Activated CD4-positive, alpha-beta T cell treated with anti-CD3 and anti-CD28 coated beads for 24 hours (primary cell): ENCODE results near the gene SETD7.
"Not testable (repeated sequence)": the region's sequence is repeated elsewhere in the genome, so short reads cannot be mapped to it uniquely, and the experiment has no call there.

Source experiments
- DNase-seq, 2 donors: peaks; one replicate each; pipeline ENCODE4 v3.0.0-alpha.2; 2020; ENCODE audit warnings: low read depth in 2 of 2

Gene SETD7

DNA sequence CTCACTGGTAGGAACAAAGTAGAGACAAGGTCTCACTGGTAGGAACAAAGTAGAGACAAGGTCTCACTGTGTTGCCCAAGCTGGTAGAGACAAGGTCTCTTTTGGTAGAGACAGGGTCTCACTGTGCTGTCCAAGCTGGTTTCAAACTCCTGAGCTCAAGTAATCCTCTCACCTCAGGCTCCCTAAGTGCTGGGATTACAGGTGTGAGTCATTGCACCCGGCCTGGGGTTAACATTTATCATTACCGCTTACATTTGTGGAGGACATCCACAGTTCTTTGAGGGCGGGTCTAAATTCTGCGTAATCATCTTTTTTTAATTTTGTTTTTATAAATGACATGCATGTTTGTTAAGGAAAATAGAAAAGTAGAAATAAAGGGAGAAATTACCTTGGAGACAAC lies 90.1 kb downstream of the SETD7 start:
- no peak for DNase-seq

DNA sequence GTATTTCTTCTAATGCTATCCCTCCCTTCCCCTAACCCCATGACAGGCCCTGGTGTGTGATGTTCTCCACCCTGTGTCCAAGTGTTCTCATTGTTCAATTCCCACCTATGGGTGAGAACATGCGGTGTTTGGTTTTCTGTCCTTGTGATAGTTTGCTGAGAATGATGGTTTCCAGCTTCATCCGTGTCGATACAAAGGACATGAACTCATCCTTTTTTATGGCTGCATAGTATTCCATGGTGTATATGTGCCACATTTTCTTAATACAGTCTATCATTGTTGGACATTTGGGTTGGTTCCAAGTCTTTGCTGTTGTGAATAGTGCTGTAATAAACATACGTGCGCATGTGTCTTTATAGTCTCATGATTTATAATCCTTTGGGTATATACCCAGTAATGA lies 91.5 kb downstream of the SETD7 start:
- DNase-seq, result not testable (repeated sequence)

DNA sequence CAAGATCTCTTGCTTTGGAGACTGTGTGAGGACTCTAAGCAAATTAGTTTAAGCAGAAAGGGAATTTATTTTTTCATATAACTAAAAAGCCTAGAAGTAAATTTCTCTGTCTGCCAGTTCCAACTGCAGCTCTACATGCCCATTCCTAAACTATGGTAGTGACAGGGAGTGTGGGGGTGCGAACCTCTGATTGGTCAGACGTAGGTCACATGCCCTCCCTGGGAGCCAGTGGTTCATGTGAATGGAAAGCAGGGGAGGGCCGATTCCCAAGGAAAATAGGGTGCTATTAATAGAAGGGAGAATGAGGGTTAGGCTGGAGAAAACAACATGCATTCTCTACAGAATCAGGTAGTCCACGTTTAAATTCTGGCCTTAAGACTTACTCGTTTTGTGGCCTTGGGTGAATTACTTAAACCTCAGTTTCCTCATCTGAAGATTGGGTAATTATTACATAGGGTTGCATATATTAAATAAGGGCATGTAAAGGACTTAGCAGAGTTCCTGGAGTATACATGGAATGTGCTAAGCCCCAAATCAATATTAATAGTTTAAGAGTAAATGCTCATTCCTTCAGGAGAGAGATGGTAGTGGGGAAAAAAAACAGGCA lies 94.9 kb downstream of the SETD7 start:
- DNase-seq, result no peak

DNA sequence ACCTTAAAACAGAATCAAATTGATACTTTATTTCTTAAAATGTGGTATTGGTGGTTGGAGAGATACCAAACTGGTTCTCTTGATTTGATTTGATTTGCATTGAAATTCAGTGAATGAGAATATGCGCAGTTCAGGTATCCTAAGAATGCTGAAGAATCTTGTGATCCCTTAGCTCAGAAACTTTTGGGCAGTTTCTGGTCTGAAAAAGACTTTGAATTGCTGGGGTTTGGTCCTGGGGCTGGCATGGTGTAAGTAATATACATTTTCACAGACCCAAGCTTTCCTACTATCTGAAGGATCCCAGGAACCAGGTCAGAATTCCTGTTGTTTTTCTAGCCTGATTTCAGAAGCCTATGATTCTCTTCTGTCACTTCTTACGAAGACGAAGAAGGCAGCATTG lies 95.5 kb downstream of the SETD7 start:
- no peak for DNase-seq

DNA sequence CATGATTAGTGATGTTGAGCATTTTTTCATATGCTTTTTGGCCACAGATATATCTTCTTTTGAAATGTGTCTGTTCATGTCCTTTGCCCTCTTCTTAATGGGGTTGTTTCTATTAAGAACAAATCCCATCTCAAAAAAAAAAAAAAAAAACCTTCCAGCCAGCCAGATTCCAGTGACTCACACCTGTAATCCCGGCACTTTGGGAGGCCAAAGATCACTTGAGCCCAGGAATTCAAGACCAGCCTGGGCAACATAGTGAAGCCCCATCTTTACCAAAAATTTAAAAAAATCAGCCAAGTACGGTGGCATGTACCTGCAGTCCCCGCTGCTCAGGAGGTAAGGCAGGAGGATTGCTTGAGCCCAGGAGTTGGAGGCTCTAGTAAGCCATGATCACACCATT lies 97.0 kb downstream of the SETD7 start:
- DNase-seq, result no peak

DNA sequence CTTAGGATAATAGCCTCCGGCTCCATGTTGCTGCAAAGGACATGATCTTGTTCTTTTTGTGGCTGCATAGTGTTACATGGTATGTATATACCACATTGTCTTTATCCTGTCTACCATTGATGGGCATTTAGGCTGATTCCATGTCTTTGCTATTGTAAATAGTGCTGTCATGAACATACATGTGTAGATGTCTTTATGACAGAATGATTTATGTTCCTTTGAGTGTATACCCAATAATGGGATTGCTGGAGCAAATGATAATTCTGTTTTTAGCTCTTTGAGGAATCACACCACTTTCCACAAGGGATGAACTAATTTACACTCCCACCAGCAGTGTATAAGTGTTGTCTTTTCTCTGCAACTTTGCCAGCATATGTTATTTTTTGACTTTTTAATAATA lies 97.5 kb downstream of the SETD7 start:
- DNase-seq, result no peak

DNA sequence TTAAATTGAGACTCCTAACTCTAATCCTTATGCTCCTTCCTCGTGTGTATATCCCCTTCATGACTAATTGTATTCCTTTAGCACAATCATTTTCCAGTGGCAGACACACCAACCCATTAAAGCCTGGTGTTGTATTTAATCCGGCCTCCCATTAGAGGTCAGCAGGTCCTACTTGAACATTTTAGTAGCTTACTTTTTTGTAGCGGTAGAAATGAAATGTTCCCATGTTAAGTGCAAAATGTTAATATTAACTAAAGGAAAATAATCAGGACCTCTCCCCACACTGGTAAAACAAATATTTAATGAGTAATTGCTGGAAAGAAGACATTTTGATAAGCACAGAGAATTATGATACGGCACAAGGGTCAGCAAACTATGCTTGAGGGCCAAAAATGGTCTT lies 98.7 kb downstream of the SETD7 start:
- no peak for DNase-seq

DNA sequence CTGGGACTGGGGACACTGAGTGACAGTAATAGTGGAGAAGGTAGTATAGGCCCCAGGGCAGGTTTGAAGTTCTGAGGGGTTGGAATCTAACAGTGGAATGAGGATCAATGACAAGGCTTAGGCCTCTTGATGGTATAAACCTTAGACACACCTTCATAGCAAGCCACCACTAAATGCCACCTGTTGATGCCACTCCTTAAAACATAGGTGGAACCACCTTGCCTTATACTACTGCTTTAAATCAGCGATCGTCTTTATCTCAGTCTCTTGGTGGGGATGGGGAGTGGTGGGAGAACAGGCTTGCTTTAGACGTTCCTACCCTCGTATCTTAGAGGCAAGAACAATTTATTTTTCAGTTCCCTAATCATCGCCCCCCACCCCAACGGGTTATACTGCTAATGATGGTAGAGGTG lies 100.9 kb downstream of the SETD7 start:
- DNase-seq, result no peak

DNA sequence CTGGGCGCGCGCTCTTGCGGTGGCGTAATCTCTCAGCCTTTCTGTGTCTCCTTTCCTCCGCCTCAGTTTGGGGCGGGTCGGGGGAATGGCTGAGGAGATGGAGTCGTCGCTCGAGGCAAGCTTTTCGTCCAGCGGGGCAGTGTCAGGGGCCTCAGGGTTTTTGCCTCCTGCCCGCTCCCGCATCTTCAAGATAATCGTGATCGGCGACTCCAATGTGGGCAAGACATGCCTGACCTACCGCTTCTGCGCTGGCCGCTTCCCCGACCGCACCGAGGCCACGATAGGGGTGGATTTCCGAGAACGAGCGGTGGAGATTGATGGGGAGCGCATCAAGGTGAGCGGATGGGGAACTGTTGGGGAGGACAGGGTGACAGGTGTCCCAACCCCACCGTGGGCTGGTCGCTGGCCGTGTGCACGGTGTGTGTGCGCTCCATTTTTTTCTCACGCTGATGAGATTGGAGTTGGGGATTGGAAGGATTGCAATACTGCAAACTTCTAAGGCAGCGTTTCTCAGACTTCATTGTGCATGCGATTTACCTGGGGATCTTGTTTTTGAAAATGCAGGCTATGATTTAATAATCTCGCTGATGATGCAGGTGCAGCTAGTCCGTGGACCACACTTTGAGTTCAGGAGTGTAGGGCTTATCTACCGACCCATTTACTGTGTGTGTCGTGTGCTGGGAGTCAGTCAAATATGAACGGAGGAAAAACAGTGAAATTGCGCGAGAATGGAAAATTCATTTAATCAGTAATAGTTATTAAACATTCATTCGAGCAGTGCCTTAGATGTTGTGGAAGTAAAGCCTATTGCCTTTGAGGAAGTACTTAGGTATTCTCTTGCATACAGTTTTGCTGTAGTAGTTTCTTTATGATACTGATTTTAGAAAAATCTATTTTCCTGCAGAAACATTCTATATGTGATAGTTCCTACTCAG lies 101.6 kb downstream of the SETD7 start, which contains the start of gene RAB33B:
RAB33B (plus strand) TSS at position 11 of the 935 bp plus-strand sequence; CDS start at position 86, 75 bp downstream.
- DNase-seq, result no peak

DNA sequence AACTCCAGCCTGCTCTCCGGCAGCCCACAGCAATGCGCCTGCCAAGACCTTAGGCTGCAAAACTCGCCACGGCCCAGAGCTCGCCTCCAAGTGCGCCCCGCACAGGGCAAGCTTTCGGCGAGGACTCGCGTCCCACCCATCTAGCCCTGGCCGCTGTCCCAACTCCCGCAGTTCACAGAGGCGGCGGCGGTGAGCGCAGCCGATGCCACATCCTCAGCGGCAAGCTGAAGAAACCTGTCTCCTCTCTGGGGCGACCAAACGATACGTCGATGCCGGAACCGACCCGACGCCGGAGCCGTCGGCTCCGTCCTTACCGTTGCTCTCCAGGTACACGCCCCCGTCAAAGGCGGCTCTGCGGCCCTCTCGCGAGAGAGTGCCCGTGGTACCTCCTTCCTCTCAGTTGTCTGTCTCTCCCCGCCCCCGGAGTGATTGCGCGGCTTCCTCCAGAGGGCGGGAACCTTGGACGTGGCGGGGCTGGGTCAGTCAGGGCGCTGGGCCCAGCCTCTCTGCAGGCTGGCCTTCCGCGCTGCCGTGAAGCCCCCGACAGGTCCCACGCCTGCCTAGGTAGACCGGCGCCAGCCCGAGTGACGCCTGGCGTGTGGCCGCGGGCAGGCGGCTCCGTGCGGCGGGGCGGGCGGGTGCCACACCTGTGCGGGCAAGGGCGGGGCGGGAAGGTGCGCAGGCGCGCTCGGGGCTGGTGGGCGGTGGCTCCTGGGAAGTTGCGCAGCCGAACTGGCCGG lies 102.5 kb downstream of the SETD7 start:
- peak; percentile 91 to 92 for DNase-seq

DNA sequence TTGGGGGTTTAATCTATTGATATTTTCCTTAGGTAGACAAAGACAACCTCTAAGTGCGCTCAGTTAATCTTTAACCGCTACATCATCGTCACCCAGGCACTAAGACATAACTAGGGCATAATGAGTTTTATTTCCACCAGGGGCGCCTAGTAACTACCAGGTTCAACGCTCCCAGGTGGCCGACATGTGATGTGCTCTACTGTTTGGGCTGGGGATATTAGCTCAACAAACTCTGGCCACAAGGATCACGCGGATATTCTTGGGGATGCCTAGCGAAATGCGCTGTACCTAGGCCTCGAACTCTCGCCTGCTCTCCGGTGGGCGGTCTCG lies 103.0 kb downstream of the SETD7 start:
- peak in 1 of 2 donors; percentile 33 for DNase-seq

DNA sequence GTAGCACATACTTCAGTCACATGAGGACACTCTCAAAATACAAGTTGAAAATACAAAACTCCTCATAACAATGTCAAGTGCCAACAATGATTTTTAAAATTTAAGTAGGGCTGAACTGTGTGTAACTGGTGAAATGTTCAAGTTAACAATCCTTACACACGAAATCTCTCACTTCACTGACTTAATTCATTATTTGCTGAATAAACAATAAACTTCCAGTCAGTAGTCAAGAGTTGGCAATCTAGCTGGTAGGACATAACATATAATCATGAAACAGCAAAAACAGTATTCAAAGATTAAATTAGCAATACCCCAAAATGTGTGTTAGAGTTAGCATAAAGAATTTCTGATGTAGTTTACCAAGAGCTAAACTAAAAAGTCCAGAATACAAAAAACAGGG lies 104.0 kb downstream of the SETD7 start:
- DNase-seq, result no peak

DNA sequence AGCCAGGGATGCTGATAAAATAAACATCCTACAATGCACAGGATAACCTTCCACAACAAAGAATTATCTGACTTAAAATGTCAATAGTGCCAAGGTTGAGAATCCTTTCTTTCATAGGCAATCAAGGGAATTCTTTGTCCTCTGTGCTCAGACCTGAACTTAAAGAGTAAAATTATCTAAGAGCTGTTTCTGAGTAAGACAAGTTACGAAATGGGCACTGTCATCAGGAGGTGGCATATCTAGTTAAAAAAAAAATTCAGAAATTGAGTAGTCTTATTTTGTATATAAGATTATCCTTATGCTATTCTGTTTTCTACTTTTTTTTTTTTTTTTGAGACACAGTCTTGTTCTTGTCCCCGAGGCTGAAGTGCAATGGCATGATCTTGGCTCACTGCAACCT lies 105.4 kb downstream of the SETD7 start:
- DNase-seq, result no peak

DNA sequence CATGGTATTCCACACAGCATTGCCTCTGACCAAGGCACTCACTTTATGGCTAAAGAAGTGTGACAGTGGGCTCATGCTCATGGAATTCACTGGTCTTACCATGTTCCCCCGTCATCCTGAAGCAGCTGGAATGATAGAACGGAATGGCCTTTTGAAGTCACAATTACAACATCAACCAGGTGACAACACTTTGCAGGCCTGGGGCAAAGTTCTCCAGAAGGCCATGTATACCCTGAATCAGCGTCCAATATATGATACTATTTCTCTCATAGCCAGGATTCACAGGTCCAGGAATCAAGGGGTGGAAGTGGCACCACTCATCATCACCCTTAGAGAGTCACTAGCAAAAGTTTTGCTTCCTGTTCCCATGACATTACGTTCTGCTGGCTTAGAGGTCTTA lies 108.9 kb downstream of the SETD7 start:
- not testable (repeated sequence) for DNase-seq
